Measurements from ENCODE around the gene MAP7D2. TPM values are rescaled to one million over a fixed set of nuclear protein-coding genes. Genes with fewer than 3 reads are reported as not detected.

Gene MAP7D2
- total and polyA plus RNA-seq, 2 of the 4 experiments (the other 2 are of a cell fraction): 0.18 to 0.19 TPM

DNA sequence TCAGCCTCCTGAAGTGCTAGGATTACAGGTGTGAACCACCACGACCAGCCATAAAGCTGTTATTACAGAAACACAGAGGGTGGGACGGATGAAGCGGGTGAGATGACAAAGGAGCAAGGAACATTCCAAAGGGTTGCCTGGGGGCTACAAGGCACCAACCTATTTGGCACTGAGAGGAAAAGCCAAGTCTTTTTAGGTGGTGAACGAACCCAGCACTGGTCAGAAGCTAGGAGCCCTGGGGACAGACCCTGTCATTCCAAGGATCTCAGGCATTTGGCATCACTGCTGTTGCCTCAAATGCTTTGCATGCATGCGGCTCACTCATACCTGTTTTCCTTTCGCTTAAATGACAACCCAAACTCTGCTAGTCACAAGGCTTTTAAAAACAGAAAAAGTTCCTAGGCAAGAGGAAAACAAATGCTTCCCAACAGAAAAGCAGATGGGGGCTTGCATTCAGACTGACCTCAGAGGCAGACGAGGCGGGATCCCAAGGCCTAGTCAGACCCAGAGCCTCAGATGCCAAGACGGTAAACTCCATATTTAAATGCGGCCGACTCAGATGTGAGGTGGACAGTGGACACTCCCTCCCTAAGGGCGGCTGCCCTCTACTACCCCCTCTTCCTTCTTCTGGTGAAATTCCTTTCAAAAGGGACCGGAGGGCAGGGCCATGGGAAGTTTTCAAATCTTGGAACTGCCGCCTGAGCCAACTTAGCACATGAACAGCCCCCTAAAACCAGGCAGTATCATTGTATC lies 4.5 kb downstream of the MAP7D2 start:
- dilution Hi-C loops (cut with HindIII; ENCODE audit: low sequenced_read_pairs, unreplicated experiment): no loop called here
- Histone ChIP-seq H3K4me3 (ENCODE audit: insufficient read depth, low read depth, low read length) (no peak overlapping the region), H2BK20ac (ENCODE audit: low read depth, low read length) (no peak overlapping the region), H3K36me3 (ENCODE audit: control insufficient read depth, insufficient read depth, low read length) (no peaks in the 10 kb centered on the region), H2AFZ (replicated peaks; ENCODE audit: low read length, poor library complexity) (no peak overlapping the region), H3K23ac (ENCODE audit: low read depth, low read length) (no peak overlapping the region), H3K27ac (ENCODE audit: insufficient read depth, low read length) (no peak overlapping the region), H3K4ac (ENCODE audit: low read depth, low read length) (no peak overlapping the region), H2BK5ac (ENCODE audit: low read depth, low read length, poor library complexity, severe bottlenecking) (no peak overlapping the region), H2BK120ac (ENCODE audit: low read depth, low read length) (no peak overlapping the region), H2AK9ac (replicated peaks; ENCODE audit: low read depth, low read length, poor library complexity) (no peak overlapping the region), H4K8ac (ENCODE audit: low read depth in 2 of 2, low read length in 2 of 2) (no peak overlapping the region), H3K14ac (replicated peaks; ENCODE audit: low read depth, low read length) (no peak overlapping the region), H3K4me2 (ENCODE audit: low read depth, low read length) (no peak overlapping the region), H4K20me1 (ENCODE audit: insufficient read depth, low read length) (no peaks in the 10 kb centered on the region), H4K91ac (ENCODE audit: insufficient read depth, low read depth, low read length) (no peak overlapping the region), H3K27me3 (ENCODE audit: control insufficient read depth, insufficient read depth, low read length) (peaks cover 33% of the 10 kb centered on the region), H3K9me1 (ENCODE audit: insufficient read depth, low read length) (no peaks in the 10 kb centered on the region), H2AK5ac (ENCODE audit: low read depth, low read length) (no peak overlapping the region), H3K4me1 (ENCODE audit: control insufficient read depth, insufficient read depth, low read length) (no peaks in the 10 kb centered on the region), H3K18ac (ENCODE audit: low read depth, low read length) (no peak overlapping the region), H4K5ac (ENCODE audit: low read depth, low read length) (no peak overlapping the region), H2BK15ac (ENCODE audit: low read depth, low read length) (no peak overlapping the region), H3K9me3 (ENCODE audit: control insufficient read depth, insufficient read depth, low read length) (peaks cover 5% of the 10 kb centered on the region; the same call in 1 of the 2 replicates), H3K56ac (ENCODE audit: extremely low read depth, insufficient read depth, low read length) (no peak overlapping the region), H3K9ac (ENCODE audit: low read depth, low read length) (no peak overlapping the region), H3K79me1 (ENCODE audit: low read depth in 1 of 2, low read length in 2 of 2) (no peaks in the 10 kb centered on the region)
- CTCF ChIA-PET: no interaction called here
- no TSS peak for BruUV-seq (replicated peaks)
- no peak for DNase-seq
- 100% methylated on average over 1 of the region's 14 CpGs; no CpG with 5 or more reads in 1 of the 2 experiments for WGBS, 2 experiments (ENCODE audit: extremely low coverage in 2 of 2, insufficient read length in 1 of 2)
- intact Hi-C loops (cut with micrococcal nuclease): no loop called here
- POLR2A ChIA-PET (ENCODE audit: unreplicated experiment): no interaction called here
- TF ChIP-seq CHD1 (IDR thresholded peaks at IDR 0.05; ENCODE audit: low read depth, low read length) (no peak), NFE2L2 (IDR thresholded peaks at IDR 0.05; ENCODE audit: low read depth, low read length) (no peak), RAD21 (IDR thresholded peaks at IDR 0.05; ENCODE audit: low read length) (no peak), MAZ (IDR thresholded peaks at IDR 0.05; ENCODE audit: borderline replicate concordance, low read depth, low read length) (no peak), BHLHE40 (IDR thresholded peaks at IDR 0.05; ENCODE audit: low read depth, low read length) (no peak)
- TF ChIP-seq, protein P1, sequence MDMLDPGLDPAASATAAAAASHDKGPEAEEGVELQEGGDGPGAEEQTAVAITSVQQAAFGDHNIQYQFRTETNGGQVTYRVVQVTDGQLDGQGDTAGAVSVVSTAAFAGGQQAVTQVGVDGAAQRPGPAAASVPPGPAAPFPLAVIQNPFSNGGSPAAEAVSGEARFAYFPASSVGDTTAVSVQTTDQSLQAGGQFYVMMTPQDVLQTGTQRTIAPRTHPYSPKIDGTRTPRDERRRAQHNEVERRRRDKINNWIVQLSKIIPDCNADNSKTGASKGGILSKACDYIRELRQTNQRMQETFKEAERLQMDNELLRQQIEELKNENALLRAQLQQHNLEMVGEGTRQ (IDR thresholded peaks at IDR 0.05; ENCODE audit: low read depth, low read length): no peak
- TF ChIP-seq, protein P2, sequence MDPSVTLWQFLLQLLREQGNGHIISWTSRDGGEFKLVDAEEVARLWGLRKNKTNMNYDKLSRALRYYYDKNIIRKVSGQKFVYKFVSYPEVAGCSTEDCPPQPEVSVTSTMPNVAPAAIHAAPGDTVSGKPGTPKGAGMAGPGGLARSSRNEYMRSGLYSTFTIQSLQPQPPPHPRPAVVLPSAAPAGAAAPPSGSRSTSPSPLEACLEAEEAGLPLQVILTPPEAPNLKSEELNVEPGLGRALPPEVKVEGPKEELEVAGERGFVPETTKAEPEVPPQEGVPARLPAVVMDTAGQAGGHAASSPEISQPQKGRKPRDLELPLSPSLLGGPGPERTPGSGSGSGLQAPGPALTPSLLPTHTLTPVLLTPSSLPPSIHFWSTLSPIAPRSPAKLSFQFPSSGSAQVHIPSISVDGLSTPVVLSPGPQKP (IDR thresholded peaks at IDR 0.05; ENCODE audit: borderline replicate concordance, low read depth, low read length): no peak
- no peak for ATAC-seq (ENCODE audit: low read depth)
- in situ Hi-C loops (cut with MboI; ENCODE audit: low sequenced_read_pairs): loop anchor here (25.0 kb wide), 2 partner anchors 525 to 1725 kb away; no protein-coding TSS in a partner anchor

Measured in IMR-90 (cell line).